ENCODE data around the gene HES7. TPM values are rescaled to one million over a fixed set of nuclear protein-coding genes. Genes with fewer than 3 reads are reported as not detected.
"Not testable (repeated sequence)": the region's sequence is repeated elsewhere in the genome, so short reads cannot be mapped to it uniquely, and the experiment has no call there.

Gene HES7
- total RNA-seq, 1 donor from 2014 or later: 0.10 TPM

GRCh38 chr17:8100111-8100510 lies 23.8 kb downstream of the HES7 start:
- no peak for DNase-seq

GRCh38 chr17:8096541-8096940 lies 27.4 kb downstream of the HES7 start:
- no peak for DNase-seq

GRCh38 chr17:8095361-8095760 lies 28.5 kb downstream of the HES7 start:
- DNase-seq: no peak

- DNase-seq: no peak
Measured at GRCh38 chr17:8091033-8091687, 32.7 kb downstream of the HES7 start.

GRCh38 chr17:8089728-8090127 lies 34.2 kb downstream of the HES7 start:
- DNase-seq: no peak

- no peak for DNase-seq
Measured at GRCh38 chr17:8087952-8088230, 36.0 kb downstream of the HES7 start.

DNA sequence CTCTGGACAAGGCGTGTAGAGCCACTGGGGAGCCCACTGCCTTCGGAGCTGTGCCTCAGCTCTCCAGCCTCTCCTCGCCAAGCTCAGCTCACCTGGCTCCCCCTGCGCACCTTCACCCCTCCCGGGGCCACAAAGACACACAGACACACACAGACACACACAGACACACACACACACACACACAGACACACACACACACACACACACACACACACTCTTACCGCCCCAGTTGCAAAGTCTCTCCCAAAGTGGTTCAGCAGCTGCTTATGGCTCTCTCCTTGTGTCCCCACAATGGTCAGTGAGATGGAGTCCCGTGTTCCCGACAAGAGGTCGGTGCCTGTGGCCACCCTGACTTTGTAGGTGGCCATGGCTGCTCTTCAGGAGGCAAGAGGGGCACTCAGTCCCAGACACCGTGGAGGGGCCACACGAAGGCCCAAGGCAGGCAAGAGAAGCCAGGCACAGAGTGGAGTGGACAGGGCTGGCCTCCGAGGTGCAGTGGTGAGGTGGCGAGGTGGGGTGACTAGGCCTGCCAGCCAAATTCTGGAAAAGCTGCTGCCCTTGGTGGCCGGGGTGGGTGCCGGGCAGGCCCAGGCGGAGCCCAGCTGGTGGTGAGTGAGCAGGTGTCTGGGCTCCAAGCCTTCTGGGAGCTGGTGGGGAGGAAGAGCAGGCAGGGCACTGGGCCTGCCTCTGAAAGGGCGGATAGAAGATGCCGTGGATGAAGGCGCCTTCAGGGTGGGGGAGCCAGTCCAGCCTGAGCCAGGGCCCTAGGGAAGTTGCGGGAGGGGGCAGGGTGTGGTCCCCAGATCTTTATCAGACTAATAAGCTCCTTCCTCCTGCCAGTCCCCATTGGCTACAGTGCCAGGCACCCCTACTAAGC lies 36.6 kb downstream of the HES7 start, which contains the start of gene ALOX12B:
Gene ALOX12B (minus strand): TSS at position 642 of the 877 bp plus-strand sequence. CDS start 274 bp downstream, at position 368.
- DNase-seq: no peak

DNA sequence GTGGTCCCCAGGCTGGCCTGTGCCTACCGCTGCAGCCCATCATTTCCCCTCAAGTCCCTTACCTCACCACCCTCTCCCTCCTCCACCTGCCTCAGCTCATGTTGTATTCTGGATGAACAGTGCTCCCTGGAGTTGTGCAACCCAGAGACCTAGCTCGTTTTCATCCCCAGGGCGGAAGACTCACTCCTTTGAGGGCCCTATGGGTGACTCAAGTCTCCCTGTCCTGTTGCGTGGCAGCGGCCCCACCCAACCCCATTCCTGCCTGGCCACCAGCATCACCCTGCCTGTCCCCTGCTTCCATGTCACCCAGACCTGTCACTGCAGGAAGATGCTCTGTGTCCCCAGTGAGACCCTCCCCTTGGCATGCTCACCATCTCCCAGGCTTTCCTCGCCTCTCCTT lies 39.7 kb downstream of the HES7 start:
- no peak for DNase-seq

DNA sequence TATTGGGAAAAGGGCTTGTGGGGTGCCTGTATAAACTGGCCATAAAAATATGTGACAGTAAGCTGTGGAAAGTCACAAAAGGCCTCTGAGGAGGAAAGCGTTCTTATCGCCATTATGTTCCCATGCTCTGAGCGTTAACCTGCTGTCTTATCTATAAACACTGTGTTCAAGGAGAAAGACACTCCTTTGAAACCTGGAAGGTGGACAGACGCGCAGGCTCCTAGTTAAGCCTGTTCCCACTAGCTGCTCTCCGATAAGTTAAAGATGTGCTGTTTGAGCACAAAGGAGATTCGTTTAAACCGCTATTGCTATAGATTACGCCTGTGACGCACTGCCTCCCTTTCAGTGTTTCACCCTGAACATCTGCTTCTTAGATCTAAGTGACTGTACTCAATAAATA lies 41.6 kb downstream of the HES7 start:
- no peak for DNase-seq

DNA sequence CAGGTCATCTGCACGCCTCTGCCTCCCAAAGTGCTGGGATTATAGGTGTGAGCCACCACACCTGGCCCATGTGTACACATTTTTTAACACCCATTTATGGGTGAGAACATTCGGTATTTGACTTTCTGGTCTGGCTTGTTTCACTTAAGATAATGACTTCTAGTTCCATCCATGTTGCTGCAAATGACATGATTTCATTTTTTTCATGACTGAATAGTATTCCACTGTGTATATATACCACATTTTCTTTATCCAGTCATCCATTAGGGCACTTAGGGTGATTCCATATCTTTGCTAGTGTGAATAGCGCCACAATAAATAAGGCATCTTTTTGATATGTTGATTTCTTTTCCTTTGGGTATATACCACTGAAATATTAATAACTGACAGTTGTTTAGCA lies 42.0 kb downstream of the HES7 start:
- DNase-seq: no peak

DNA sequence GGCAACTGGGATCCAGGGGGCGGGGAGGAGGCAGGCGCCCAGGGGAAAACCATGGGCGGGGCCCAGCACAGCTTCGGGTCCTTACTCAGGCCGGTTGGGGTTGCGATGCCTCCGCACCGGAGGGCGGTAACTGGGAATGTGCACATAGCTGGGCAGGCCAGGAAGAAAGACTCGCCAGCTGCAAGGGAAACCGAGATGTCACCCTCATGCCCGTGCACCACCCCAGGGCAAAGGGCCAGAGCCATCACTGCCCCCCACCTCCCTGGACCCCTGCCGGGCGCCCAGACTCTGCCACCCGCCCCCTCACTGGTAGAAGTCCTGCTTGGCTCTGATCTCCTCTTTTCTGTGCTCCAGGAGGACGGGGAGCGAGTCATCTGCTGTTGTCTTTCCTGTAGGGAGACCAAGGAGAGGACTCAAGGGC lies 43.1 kb downstream of the HES7 start:
- no peak for DNase-seq

- DNase-seq: no peak
Measured at GRCh38 chr17:8080208-8080798, 43.6 kb downstream of the HES7 start.

DNA sequence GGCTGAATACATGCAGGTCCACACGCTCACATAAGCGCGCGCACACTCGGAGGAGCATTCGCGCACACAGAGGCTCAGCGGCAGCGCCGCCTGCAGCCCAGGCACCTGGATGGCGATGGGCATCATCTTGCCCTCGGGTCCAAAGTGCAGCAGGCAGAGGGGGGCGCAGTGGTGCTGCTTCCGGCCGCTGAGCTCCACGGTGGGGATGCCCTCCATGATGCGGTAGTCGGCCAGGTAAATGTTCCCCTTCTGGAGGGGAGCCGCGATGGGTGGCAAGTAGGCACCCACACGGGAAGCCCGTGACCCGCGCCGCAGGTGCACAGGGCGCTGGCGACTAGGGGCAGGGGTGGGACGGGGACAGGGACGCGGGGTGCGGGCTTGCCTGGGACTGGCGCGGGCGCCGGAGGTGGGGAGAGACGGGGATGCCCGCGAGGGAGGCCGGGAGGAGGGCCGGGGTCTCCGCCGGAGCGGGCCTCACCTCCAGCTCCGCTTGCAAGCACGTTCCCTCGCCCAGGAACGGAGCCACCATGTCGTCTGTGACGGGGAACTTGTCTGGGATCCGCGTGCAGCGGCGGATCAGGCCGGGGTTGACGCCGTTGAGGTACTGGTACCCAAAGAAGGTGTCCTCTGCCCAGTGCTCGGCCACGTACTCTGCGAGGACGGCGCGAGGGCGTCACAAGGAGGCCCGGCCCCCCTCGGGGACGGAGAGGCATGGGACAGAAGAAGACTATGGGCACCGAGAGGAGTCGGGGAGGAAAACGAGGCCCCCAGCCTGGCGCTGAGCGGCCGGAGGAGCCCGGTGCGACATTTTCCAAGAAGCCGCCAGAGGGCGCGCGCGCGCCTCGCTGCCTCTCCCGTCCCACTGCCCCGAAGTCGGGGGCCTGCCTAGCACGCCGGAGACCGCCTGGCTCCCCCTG lies 44.4 kb downstream of the HES7 start:
- no peak for DNase-seq

DNA sequence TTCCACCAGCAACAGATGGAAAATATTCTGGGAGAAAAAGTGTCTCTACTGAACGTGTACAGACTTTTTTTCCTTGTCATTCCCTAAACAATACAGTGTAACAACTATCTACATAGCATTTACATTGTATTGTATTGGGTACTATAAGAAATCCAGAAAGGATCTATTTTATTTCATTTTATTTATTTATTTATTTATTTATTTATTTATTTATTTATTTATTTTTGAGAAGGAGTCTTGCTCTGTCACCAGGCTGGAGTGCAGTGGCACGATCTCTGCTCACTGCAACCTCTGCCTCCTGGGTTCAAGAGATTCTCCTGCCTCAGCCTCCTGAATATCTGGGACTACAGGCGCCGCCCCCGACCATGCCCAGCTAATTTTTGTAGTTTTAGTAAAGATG lies 46.0 kb downstream of the HES7 start:
- DNase-seq: not testable (repeated sequence)

GRCh38 chr17:8076502-8077266 lies 47.2 kb downstream of the HES7 start:
- no peak for DNase-seq

DNA sequence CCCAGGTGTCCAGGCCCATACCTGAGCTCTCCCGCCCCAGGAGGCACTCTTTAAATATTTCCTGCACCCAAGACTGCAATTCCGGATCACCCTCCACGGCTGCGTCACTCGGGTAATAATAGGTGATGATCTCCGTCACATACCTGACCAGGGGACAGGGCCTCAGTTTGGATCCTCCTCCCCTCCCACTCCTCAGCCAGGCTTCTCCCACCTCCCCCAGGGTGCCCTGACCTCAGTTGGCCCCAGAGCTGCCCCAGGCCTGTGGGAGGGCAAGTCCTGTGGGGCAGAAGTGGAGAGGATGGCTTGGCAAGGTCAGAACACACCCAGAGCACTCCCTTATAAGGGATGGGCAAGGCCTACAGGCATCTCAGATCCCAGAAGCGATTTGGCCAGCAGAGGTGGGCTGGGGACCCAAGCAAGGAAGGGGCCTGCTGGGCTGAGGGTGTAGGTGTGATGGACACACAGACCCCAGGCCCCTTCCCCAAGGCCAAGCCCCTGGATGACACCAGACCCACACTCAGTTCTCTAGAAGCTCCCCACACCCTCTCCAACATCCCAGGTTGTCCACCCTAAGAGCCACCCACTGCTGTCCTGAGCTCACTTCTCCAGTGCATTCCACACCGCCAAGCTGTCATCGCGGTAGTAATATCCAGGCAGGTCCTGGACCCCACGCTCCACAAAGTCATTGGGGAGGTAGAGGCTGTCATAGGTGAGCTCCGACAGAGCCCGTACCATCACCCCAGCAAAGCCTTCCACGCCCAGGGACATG lies 48.1 kb downstream of the HES7 start:
- DNase-seq: no peak

DNA sequence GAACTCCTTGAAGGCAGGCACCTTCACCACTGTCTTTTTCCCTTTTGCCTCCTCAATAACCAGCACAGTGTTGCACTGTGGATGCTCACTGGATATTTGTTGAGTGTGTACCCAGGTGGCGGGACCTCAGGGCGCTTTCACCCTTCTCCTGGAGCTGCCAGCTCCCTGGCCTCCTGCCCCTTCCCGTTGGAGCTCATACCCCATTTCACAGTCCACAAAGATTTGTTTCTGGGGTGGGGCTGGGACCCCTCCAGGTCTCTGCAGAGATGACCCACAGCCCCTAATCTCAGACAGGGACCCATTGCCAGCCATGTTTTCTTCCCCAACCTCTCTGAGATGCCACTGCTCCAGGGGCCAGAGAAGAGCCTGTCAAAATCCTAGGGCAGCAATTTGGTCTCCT lies 48.8 kb downstream of the HES7 start:
- DNase-seq: no peak

DNA sequence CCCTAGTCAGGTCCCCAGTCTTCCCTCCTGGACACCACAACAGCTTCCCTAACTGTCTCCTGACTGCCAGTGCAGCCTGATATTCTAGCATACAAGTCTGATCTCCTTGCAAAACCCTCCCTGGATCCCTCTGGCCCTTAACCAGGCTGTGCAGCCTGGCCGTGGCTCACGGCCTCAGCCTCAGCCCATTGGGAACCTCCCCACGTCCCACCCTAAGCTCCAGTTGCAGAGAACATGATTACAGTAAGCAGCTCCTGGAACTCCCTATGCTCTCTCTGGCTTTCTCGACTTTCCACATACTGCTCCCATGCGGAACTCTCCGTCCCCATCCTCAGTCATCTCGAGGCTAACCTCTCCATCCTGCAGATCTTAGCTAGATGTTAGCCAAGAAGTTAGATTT lies 49.4 kb downstream of the HES7 start:
- no peak for DNase-seq

DNA sequence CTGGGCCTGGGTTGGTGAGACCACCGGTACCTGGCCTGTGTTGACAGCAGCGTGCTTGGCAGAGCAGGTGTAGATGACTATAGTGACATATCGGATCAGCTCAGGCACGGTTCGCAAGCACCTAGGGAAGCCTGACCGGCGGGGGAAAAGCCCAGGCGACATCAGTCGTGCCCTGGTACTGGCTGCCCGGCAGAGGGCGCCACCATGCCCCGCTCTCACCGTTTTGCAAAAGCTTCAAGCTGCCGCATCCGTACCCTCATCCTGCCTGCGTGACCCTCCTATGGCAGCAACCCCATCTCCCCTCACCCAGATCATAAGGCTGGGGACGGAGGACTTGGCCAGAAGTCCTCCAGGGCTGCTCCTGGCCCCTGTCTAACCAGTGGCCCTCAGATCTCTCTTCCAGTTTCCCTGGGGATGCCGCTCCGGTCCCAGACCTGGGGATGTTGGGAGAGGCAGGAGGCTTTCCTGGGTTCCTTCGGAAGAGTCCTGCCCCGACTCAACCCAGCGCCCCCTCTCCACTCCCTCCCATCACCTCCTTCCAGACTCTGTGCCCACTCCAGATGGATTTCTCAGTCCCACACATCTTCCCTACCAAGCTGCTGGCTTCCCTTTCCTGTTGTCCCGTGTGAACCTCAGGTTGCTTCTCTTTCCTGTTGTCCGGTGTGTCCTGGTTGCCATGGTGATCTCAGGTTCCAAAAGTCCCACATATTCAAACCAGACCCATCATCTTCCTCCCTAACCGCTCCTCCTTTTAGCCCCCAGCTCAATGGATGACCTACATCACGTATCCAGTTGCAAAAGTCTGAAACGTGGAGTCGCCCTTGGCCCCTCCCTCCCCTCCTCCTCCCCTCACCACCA lies 50.0 kb downstream of the HES7 start:
- no peak for DNase-seq

All from skin of body (tissue), 2 donors.